Measurements from ENCODE around the gene SH3RF1. TPM values are rescaled to one million over a fixed set of nuclear protein-coding genes. Genes with fewer than 3 reads are reported as not detected.

SH3RF1 gene
- total and polyA plus RNA-seq, 8 donors, result 3.4 to 47.8 (median 18.9) TPM

DNA sequence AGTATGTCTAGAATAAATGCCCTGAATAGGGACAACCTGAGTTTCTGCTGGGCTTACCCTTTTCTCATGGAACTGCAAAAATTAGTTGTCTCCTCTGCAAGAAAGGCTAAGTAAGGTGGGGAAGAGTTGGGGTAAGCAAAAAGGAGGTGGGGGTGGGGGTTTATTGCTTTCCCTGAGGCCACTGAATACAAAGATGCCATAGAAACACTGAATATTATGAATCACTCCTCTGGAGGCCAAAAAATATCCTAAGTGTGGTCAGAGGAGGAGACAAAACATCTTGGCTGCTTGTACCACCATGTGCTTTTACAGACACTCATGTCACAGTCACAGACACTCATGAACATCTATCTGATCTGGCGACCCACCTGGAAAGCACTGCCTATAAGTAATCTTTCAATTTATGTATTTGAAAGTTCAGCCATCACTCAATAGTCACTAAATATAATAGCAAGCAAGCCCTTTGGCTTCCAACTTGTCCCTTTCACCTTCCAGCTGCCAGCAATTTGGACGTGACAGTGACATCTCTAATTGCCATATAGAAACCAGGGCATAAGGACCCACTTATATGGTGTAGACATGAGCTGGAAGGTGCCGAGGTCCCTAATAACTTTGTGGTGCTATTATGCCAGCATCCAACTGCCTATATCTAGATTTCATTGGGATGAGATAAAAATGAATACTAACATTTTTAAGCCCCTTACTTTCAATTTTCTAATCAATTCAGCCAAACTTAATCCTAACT is 138.0 kb downstream of the SH3RF1 start:
- intact Hi-C loops (cut with DNase I; ENCODE audit: low total_unique reads), result no loop called here
- 86 to 94% (median 93%) methylated on average over 3 of the region's 3 CpGs for WGBS, 5 donors
- TF ChIP-seq POLR2AphosphoS5 (IDR thresholded peaks at IDR 0.05), result no peak
- TF ChIP-seq EP300 (IDR thresholded peaks at IDR 0.05), result no peak
- TF ChIP-seq, protein P1, sequence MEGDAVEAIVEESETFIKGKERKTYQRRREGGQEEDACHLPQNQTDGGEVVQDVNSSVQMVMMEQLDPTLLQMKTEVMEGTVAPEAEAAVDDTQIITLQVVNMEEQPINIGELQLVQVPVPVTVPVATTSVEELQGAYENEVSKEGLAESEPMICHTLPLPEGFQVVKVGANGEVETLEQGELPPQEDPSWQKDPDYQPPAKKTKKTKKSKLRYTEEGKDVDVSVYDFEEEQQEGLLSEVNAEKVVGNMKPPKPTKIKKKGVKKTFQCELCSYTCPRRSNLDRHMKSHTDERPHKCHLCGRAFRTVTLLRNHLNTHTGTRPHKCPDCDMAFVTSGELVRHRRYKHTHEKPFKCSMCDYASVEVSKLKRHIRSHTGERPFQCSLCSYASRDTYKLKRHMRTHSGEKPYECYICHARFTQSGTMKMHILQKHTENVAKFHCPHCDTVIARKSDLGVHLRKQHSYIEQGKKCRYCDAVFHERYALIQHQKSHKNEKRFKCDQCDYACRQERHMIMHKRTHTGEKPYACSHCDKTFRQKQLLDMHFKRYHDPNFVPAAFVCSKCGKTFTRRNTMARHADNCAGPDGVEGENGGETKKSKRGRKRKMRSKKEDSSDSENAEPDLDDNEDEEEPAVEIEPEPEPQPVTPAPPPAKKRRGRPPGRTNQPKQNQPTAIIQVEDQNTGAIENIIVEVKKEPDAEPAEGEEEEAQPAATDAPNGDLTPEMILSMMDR (IDR thresholded peaks at IDR 0.05), result no peak
- TF ChIP-seq POLR2A (IDR thresholded peaks at IDR 0.05), result no peak
- Histone ChIP-seq H3K9me3 (no peaks in the 10 kb centered on the region), H3K27me3 (no peaks in the 10 kb centered on the region), H3K4me1 (peaks cover 16 to 42% (median 30%) of the 10 kb centered on the region in 4 donors), H3K36me3 (peaks cover 10 to 81% (median 76%) of the 10 kb centered on the region in 4 donors), H3K27ac (peak overlapping the region in 3 of 5 donors; percentile 69 to 81 (median 77)), H3K4me3 (no peak overlapping the region)
- no peak for DNase-seq

DNA sequence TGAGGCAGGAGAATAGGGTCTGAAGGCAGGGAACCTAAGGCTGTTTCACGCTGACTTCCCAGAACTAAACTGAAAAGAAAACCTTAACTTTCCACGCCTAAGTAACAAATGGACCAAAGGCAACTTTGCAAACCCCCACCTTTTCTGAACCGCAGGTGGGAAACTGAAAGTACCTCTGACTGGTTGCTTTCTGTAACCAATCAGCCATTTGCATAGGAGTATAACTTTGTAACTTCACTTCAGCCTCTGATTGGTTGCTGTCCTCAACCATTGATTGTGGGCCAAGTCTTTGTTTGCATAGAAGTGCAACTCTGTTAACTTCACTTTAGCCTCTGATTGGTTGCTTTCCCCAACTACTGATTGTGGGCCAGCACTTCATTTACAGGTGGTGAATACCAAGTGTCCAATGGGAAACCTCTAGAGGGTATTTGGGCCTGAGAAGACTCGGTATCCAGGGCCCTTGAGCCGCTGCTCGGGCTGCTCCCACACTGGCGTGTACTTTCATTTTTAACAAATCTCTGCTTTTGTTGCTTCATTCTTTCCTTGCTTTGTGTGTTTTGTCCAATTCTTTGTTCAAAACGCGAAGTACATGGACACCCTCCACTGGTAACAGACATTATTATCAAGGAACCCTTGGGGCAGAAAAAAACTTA is 139.1 kb downstream of the SH3RF1 start:
- H3K27me3 ChIP-seq, result no peaks in the 10 kb centered on the region
- H3K9me3 ChIP-seq, result no peaks in the 10 kb centered on the region
- WGBS, 5 donors, result 90 to 97% (median 96%) methylated on average over 9 of the region's 9 CpGs
- no peak overlapping the region for H3K4me3 ChIP-seq
- no peak for TF ChIP-seq POLR2AphosphoS5 (IDR thresholded peaks at IDR 0.05)
- no peak for TF ChIP-seq EP300 (IDR thresholded peaks at IDR 0.05)
- TF ChIP-seq, protein P1 (IDR thresholded peaks at IDR 0.05), result no peak
- no peak for TF ChIP-seq POLR2A (IDR thresholded peaks at IDR 0.05)
- H3K36me3 ChIP-seq, result peaks cover 10 to 89% (median 85%) of the 10 kb centered on the region in 4 donors
- intact Hi-C loops (cut with DNase I; ENCODE audit: low total_unique reads), result no loop called here
- DNase-seq, result no peak
- no peak overlapping the region for H3K27ac ChIP-seq
- peaks cover 16 to 32% (median 22%) of the 10 kb centered on the region in 4 donors for H3K4me1 ChIP-seq

DNA sequence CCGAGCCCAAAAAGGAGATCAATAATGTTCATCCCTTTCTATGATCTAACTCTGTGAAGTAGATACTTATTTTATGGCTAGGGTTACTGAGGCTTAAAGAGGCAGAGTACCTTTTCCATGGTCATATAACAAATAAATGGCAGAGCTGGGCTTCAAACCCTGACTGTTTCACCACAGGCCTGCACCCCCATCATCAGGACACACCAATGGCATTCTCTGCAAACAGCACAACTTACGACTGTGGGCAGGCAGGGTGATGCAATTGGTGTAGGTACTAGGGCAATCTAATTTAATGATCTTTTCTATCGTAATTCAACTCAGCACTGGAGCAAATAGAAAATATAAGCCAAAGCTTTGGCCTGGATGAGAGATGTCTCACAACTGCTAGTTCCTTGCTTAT is 141.9 kb downstream of the SH3RF1 start:
- Histone ChIP-seq H3K27ac (no peak overlapping the region), H3K27me3 (no peaks in the 10 kb centered on the region), H3K9me3 (no peaks in the 10 kb centered on the region), H3K4me1 (peaks cover 0 to 23% (median 10%) of the 10 kb centered on the region in 4 donors), H3K36me3 (peaks cover 7 to 72% (median 71%) of the 10 kb centered on the region in 4 donors), H3K4me3 (no peak overlapping the region)
- DNase-seq, result no peak
- 76 to 92% (median 88%) methylated on average over 3 of the region's 3 CpGs for WGBS, 5 donors
- no peak for TF ChIP-seq POLR2AphosphoS5 (IDR thresholded peaks at IDR 0.05)
- TF ChIP-seq EP300 (IDR thresholded peaks at IDR 0.05), result no peak
- TF ChIP-seq, protein P1 (IDR thresholded peaks at IDR 0.05), result no peak
- TF ChIP-seq POLR2A (IDR thresholded peaks at IDR 0.05), result no peak
- intact Hi-C loops (cut with DNase I; ENCODE audit: low total_unique reads), result no loop called here

DNA sequence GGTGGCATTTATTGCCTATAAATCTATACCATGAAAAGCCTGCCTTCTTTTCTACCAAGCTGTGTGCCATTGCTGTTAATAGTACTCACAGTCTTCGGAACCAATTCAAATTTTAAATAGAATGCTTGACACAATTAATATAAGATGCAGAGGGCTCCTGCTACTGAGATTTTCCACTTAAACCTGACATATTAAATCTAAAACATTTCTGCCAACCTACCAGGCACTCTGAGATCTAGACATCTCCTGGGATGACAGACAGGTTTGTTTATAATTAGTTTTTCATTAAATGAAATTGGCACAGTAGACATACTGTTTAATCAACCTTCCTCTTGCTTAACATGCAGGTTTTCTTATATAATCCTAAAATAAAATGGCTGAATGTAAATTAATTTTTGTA is 143.4 kb downstream of the SH3RF1 start:
- H3K9me3 ChIP-seq, result no peaks in the 10 kb centered on the region
- no peak for TF ChIP-seq POLR2AphosphoS5 (IDR thresholded peaks at IDR 0.05)
- TF ChIP-seq EP300 (IDR thresholded peaks at IDR 0.05), result no peak
- TF ChIP-seq, protein P1 (IDR thresholded peaks at IDR 0.05), result no peak
- no peak for TF ChIP-seq POLR2A (IDR thresholded peaks at IDR 0.05)
- no peak overlapping the region for H3K4me3 ChIP-seq
- peaks cover 7 to 63% (median 60%) of the 10 kb centered on the region in 4 donors for H3K36me3 ChIP-seq
- H3K27me3 ChIP-seq, result no peaks in the 10 kb centered on the region
- 87 to 100% (median 94%) methylated on average over 1 of the region's 1 CpG for WGBS, 5 donors
- DNase-seq, result no peak
- H3K4me1 ChIP-seq, result peaks cover 0 to 22% (median 8%) of the 10 kb centered on the region in 4 donors
- no peak overlapping the region for H3K27ac ChIP-seq
- intact Hi-C loops (cut with DNase I; ENCODE audit: low total_unique reads), result no loop called here
